VCaP (cell line): ENCODE measurements around the gene SUN1.
A peak's percentile ranks its signal among the peaks of the same experiment; 100 is the strongest.

ENCODE experiments used
- H3K27ac ChIP-seq: fragments of 450-650 bp; 2 replicates; pipeline ENCODE4 v1.5.1; 2017
- TF ChIP-seq, protein P1 (sequence below): fragments of 450-650 bp; conservative IDR thresholded peaks from 2 replicates; pipeline ENCODE4 v1.5.1; 2017; ENCODE audit warnings: mild to moderate bottlenecking, moderate library complexity

Gene SUN1, protein sequence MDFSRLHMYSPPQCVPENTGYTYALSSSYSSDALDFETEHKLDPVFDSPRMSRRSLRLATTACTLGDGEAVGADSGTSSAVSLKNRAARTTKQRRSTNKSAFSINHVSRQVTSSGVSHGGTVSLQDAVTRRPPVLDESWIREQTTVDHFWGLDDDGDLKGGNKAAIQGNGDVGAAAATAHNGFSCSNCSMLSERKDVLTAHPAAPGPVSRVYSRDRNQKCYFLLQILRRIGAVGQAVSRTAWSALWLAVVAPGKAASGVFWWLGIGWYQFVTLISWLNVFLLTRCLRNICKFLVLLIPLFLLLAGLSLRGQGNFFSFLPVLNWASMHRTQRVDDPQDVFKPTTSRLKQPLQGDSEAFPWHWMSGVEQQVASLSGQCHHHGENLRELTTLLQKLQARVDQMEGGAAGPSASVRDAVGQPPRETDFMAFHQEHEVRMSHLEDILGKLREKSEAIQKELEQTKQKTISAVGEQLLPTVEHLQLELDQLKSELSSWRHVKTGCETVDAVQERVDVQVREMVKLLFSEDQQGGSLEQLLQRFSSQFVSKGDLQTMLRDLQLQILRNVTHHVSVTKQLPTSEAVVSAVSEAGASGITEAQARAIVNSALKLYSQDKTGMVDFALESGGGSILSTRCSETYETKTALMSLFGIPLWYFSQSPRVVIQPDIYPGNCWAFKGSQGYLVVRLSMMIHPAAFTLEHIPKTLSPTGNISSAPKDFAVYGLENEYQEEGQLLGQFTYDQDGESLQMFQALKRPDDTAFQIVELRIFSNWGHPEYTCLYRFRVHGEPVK

DNA sequence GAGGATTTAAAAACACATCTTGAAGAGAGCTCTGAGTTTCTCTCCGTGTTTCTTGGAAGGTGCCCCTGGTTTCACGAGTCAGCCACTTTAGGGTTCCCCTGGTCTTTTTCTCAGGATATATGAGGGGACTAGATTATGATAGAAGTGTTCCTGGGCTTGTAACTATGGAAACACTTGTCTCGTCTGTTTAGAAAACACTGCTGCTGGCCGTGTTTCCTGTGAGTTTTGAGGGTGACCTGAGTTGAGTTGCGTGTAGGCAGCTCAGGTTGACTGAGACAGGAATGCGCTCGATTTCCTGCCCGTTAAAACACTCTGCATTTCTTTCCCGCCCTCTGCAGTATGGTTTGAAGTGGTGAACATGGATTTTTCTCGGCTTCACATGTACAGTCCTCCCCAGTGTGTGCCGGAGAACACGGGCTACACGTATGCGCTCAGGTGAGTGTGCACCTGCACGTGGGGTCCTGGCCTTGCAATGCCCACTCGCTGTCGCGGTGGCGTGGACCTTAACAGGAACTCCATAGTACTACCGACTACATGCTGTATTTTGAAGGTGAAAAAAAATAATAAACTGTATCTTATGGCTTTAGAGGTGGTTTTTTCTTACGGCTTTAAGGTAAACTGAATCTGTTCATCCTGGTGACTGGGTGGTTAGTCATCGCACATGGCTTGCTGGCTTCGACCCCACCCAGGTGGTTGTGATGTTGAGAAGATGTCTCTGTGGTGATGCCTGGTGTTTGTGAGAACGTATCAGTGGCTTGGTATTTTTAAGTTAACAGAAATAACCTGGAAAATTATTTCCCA is at the start of gene SUN1:
TSS of gene SUN1 (plus strand) at position 310 of the 801 bp plus-strand sequence. CDS start at position 359, 49 bp downstream.
- peak within 1 kb of the TSS; percentile 9; the same call in 1 of the 2 replicates for H3K27ac ChIP-seq
- TF ChIP-seq, protein P1, sequence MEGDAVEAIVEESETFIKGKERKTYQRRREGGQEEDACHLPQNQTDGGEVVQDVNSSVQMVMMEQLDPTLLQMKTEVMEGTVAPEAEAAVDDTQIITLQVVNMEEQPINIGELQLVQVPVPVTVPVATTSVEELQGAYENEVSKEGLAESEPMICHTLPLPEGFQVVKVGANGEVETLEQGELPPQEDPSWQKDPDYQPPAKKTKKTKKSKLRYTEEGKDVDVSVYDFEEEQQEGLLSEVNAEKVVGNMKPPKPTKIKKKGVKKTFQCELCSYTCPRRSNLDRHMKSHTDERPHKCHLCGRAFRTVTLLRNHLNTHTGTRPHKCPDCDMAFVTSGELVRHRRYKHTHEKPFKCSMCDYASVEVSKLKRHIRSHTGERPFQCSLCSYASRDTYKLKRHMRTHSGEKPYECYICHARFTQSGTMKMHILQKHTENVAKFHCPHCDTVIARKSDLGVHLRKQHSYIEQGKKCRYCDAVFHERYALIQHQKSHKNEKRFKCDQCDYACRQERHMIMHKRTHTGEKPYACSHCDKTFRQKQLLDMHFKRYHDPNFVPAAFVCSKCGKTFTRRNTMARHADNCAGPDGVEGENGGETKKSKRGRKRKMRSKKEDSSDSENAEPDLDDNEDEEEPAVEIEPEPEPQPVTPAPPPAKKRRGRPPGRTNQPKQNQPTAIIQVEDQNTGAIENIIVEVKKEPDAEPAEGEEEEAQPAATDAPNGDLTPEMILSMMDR, result no peak

DNA sequence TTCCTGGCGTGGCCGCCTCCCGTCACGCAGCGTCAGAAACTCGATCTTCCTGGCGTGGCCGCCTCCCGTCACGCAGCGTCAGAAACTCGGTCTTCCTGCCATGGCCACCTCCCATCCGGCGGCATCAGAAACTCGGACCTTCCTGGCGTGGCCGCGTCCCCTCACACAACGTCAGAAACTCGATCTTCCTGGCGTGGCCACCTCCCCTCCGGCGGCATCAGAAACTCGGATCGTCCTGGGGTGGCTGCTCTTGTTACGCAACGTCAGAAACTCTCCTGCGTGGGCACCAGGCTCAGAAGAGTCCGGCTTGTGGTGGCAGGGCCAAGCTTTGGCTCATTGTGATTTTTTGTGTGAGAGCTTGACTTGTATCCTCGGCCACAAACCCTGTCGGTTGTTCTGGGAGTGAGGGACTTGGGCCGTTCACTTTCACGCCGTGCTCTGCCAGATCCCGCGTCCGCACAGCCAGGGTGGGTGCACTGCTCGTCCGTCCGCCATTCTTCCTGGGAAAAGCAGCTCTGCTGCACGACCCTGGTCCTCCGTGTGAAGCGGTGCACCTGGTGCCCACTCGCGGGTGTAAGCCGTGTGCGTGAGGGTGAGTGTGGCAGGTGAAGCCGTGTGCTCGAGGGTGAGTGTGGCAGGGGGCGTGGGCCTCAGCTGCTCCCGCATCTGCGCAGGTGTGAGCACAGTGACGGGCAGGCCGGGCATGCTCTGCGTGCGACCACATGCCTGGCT is 49.4 kb upstream of the SUN1 start:
- TF ChIP-seq, protein P1, result no peak
- no peak overlapping the region for H3K27ac ChIP-seq

GRCh38 chr7:783556-784490 is 48.5 kb upstream of the SUN1 start:
- H3K27ac ChIP-seq, result no peak overlapping the region
- TF ChIP-seq, protein P1, result no peak

- H3K27ac ChIP-seq, result no peak overlapping the region
- TF ChIP-seq, protein P1, result no peak
Observed at GRCh38 chr7:784971-785370, 47.3 kb upstream of the SUN1 start.

DNA sequence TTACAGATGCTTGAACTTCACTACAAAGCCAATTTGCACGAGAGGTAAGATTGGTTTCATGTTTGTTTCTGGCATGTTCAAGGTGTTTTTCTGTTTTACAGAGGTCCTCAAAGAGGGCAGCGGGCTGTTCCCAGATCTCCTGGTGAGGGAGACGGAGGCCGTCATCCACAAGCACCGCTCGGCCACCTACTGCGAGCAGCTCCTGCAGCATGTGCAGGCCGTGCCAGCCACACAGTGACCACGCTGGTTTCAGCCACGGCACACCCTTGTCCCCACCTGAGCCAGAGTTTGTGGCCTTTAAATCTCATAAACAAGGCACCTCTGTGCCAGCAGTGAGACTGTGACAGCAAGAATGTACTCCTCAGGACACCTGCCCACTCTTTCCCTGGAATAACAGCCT is 46.9 kb upstream of the SUN1 start:
- TF ChIP-seq, protein P1, result no peak
- H3K27ac ChIP-seq, result no peak overlapping the region
